Smooth muscle cell (in vitro differentiated cells): ENCODE data around the gene FXYD6. TPM values are rescaled to one million over a fixed set of nuclear protein-coding genes. Genes with fewer than 3 reads are reported as not detected.

ENCODE experiments used
- DNase-seq: peaks from one replicate; lab custom pipeline; 2025; ENCODE audit not compliant: unreplicated experiment; lab: John Stamatoyannopoulos, UW
- H2AFZ ChIP-seq: fragments of 200-600 bp; sonication (generic); 2 replicates; pipeline ENCODE4 v1.6.0; 2016; ENCODE audit warnings: antibody characterized with exemption, low read depth, mild to moderate bottlenecking
- H3F3A ChIP-seq: fragments of 200-600 bp; sonication (generic); 2 replicates; pipeline ENCODE4 v1.6.0; 2017; ENCODE audit warnings: antibody characterized with exemption, low read depth
- H3K27ac ChIP-seq: fragments of 200-600 bp; sonication (generic); 2 replicates; pipeline ENCODE4 v1.5.1; 2016; ENCODE audit warnings: low read depth, mild to moderate bottlenecking
- H3K27me3 ChIP-seq: fragments of 200-600 bp; sonication (generic); 2 replicates; pipeline ENCODE4 v1.6.1; 2016; ENCODE audit warnings: low read depth, mild to moderate bottlenecking
- H3K36me3 ChIP-seq: fragments of 200-600 bp; sonication (generic); 2 replicates; pipeline ENCODE4 v1.5.1; 2016; ENCODE audit warnings: low read depth
- H3K4me1 ChIP-seq: fragments of 200-600 bp; sonication (generic); 2 replicates; pipeline ENCODE4 v1.5.1; 2016; ENCODE audit warnings: low read depth
- H3K4me2 ChIP-seq: fragments of 200-600 bp; sonication (generic); 2 replicates; pipeline ENCODE4 v1.6.0; 2016; ENCODE audit warnings: mild to moderate bottlenecking
- H3K4me3 ChIP-seq: fragments of 200-600 bp; sonication (generic); 2 replicates; pipeline ENCODE4 v1.5.1; 2016; ENCODE audit warnings: mild to moderate bottlenecking
- H3K79me2 ChIP-seq: fragments of 200-600 bp; sonication (generic); 2 replicates; pipeline ENCODE4 v1.6.0; 2016; ENCODE audit warnings: low read depth, mild to moderate bottlenecking
- H3K9ac ChIP-seq: fragments of 200-600 bp; sonication (generic); 2 replicates; pipeline ENCODE4 v1.6.0; 2016; ENCODE audit warnings: low read depth
- H3K9me3 ChIP-seq: fragments of 200-600 bp; sonication (generic); replicated peaks from 2 replicates; pipeline ENCODE4 v1.5.1; 2016; ENCODE audit warnings: low read depth
- H4K20me1 ChIP-seq: fragments of 200-600 bp; sonication (generic); 2 replicates; pipeline ENCODE4 v1.6.0; 2016; ENCODE audit warnings: low read depth
- CTCF ChIP-seq: fragments of 200-600 bp; sonication (generic); IDR thresholded peaks from 2 replicates; pipeline ENCODE4 v1.5.1; 2017; ENCODE audit warnings: borderline replicate concordance, mild to moderate bottlenecking, antibody characterized with exemption; ENCODE audit not compliant: insufficient read depth, poor library complexity, severe bottlenecking
- WGBS: methylation state at CpG from one replicate; pipeline ENCODE4 v1.1.7; 2016; ENCODE audit warnings: low lambda C conversion rate; 5-methylcytosine and 5-hydroxymethylcytosine counted together
- polyA plus RNA-seq: library from polyadenylated mRNA; unstranded; fragments of >200 nt; fragmentation: Nextera tagmentation; extraction: Ambion mirVana; gene quantifications from 2 replicates; pipeline ENCODE4 v1.2.1, GENCODE V29; 2016
- total RNA-seq: library from RNA; depleted of rRNA; stranded (reverse); fragments of >200 nt; gene quantifications from 2 replicates; pipeline ENCODE4 v1.2.3, GENCODE V29; 2014

Gene FXYD6
- total and polyA plus RNA-seq, 2 experiments from 2014 or later = 27.7 to 84.5 TPM

- H4K20me1 ChIP-seq = no peaks in the 10 kb centered on the region
- no peak overlapping the region for H3K27ac ChIP-seq
- no peak overlapping the region for H3K9ac ChIP-seq
- H3K4me1 ChIP-seq = peaks cover 4% of the 10 kb centered on the region
- TF ChIP-seq CTCF = no peak
- no peak overlapping the region for H3K4me3 ChIP-seq
- no peak overlapping the region for H2AFZ ChIP-seq
- no peak for DNase-seq
- 79% methylated on average over 13 of the region's 13 CpGs for WGBS
- H3K79me2 ChIP-seq = no peaks in the 10 kb centered on the region
- H3K27me3 ChIP-seq = no peaks in the 10 kb centered on the region
- no peaks in the 10 kb centered on the region for H3K36me3 ChIP-seq
- H3K4me2 ChIP-seq = no peak overlapping the region
- no peaks in the 10 kb centered on the region for H3F3A ChIP-seq
- no peaks in the 10 kb centered on the region for H3K9me3 ChIP-seq
Observed at GRCh38 chr11:117902001-117902845, 25.8 kb upstream of the FXYD6 start.

- no peak for TF ChIP-seq CTCF
Observed at GRCh38 chr11:117901601-117902000, 25.1 kb upstream of the FXYD6 start.

GRCh38 chr11:117900720-117901440 is 24.4 kb upstream of the FXYD6 start:
- H3K27ac ChIP-seq = no peak overlapping the region
- H3K36me3 ChIP-seq = no peaks in the 10 kb centered on the region
- no peaks in the 10 kb centered on the region for H3F3A ChIP-seq
- no peak for TF ChIP-seq CTCF
- no peaks in the 10 kb centered on the region for H3K9me3 ChIP-seq
- no peaks in the 10 kb centered on the region for H4K20me1 ChIP-seq
- no peaks in the 10 kb centered on the region for H3K79me2 ChIP-seq
- no peaks in the 10 kb centered on the region for H3K4me1 ChIP-seq
- H3K27me3 ChIP-seq = no peaks in the 10 kb centered on the region
- no peak overlapping the region for H3K9ac ChIP-seq
- H3K4me3 ChIP-seq = no peak overlapping the region
- no peak for DNase-seq
- H3K4me2 ChIP-seq = no peak overlapping the region
- 79% methylated on average over 11 of the region's 11 CpGs for whole genome bisulfite sequencing
- H2AFZ ChIP-seq = no peak overlapping the region

More at GRCh38 chr11:117901601-117902000, 25.1 kb upstream of the FXYD6 start:
- DNase-seq = no peak
- H4K20me1 ChIP-seq = no peaks in the 10 kb centered on the region
- no peaks in the 10 kb centered on the region for H3K27me3 ChIP-seq
- no peak overlapping the region for H3K9ac ChIP-seq
- no peak overlapping the region for H3K4me2 ChIP-seq
- no peak overlapping the region for H3K27ac ChIP-seq
- H3K9me3 ChIP-seq = no peaks in the 10 kb centered on the region
- WGBS = 96% methylated on average over 9 of the region's 9 CpGs
- H3K79me2 ChIP-seq = no peaks in the 10 kb centered on the region
- no peaks in the 10 kb centered on the region for H3K4me1 ChIP-seq
- no peak overlapping the region for H2AFZ ChIP-seq
- no peaks in the 10 kb centered on the region for H3K36me3 ChIP-seq
- no peak overlapping the region for H3K4me3 ChIP-seq
- H3F3A ChIP-seq = no peaks in the 10 kb centered on the region
